SU-DHL-6 (cell line): ENCODE measurements around the gene ARSK.
A peak's percentile ranks its signal among the peaks of the same experiment; 100 is the strongest.

ENCODE experiments used
- H2AFZ ChIP-seq: fragments of 200-600 bp; sonication (generic); 2 replicates; pipeline ENCODE4 v1.6.1; 2014; ENCODE audit warnings: low read depth, mild to moderate bottlenecking, moderate library complexity, mixed read lengths, antibody characterized with exemption, low read length; ENCODE audit not compliant: severe bottlenecking
- H3F3A ChIP-seq: fragments of 200-600 bp; shearing (Covaris generic); 2 replicates; pipeline ENCODE4 v1.6.0; 2016; ENCODE audit warnings: antibody characterized with exemption, mild to moderate bottlenecking; ENCODE audit not compliant: insufficient read depth
- H3K27ac ChIP-seq: fragments of 200-600 bp; sonication (generic); 2 replicates; pipeline ENCODE4 v1.5.1; 2016; ENCODE audit warnings: low read depth, mild to moderate bottlenecking, low read length, moderate library complexity, mixed read lengths
- H3K27me3 ChIP-seq: fragments of 200-600 bp; sonication (generic), shearing (Covaris generic); 2 replicates; pipeline ENCODE4 v1.6.0; 2014; ENCODE audit warnings: mild to moderate bottlenecking, low read length
- H3K36me3 ChIP-seq: fragments of 200-600 bp; sonication (generic); 2 replicates; pipeline ENCODE4 v1.6.1; 2014; ENCODE audit warnings: mild to moderate bottlenecking, low read length, mixed read lengths
- H3K4me2 ChIP-seq: fragments of 300-600, 200-600 bp; shearing (Covaris generic), sonication (generic); 2 replicates; pipeline ENCODE4 v1.6.0; 2014; ENCODE audit warnings: low read length, low read depth, mild to moderate bottlenecking; ENCODE audit not compliant: poor library complexity, severe bottlenecking
- H3K4me3 ChIP-seq: fragments of 200-600 bp; sonication (generic); 2 replicates; pipeline ENCODE4 v1.5.1; 2014; ENCODE audit warnings: antibody characterized with exemption, low read length, mild to moderate bottlenecking, mixed read lengths; ENCODE audit not compliant: insufficient read depth, poor library complexity, severe bottlenecking
- H3K79me2 ChIP-seq: fragments of 200-600 bp; sonication (generic); 2 replicates; pipeline ENCODE4 v1.6.1; 2014; ENCODE audit warnings: mild to moderate bottlenecking, low read length, moderate library complexity; ENCODE audit not compliant: insufficient read depth
- H3K9ac ChIP-seq: fragments of 200-600 bp; sonication (generic); 2 replicates; pipeline ENCODE4 v1.7.0; 2014; ENCODE audit warnings: mild to moderate bottlenecking, low read length
- H3K9me2 ChIP-seq: fragments of 200-600 bp; sonication (generic); replicated peaks from 2 replicates; pipeline ENCODE4 v1.6.1; 2014; ENCODE audit warnings: low read length; ENCODE audit not compliant: insufficient read depth
- H3K9me3 ChIP-seq: fragments of 200-600 bp; sonication (generic); 2 replicates; pipeline ENCODE4 v1.6.1; 2014; ENCODE audit warnings: low read length, mixed read lengths; ENCODE audit not compliant: insufficient read depth
- H4K20me1 ChIP-seq: fragments of 200-600 bp; sonication (generic); 2 replicates; pipeline ENCODE4 v1.6.1; 2014; ENCODE audit warnings: low read depth, mild to moderate bottlenecking, antibody characterized with exemption, low read length, moderate library complexity, mixed read lengths
- CTCF ChIP-seq: fragments of 200-600 bp; sonication (generic); IDR thresholded peaks from one replicate; pipeline ENCODE4 v1.5.1; 2017; ENCODE audit warnings: antibody characterized with exemption, mild to moderate bottlenecking, low read length, moderate library complexity; ENCODE audit not compliant: insufficient read depth, poor library complexity, severe bottlenecking
- EZH2phosphoT487 ChIP-seq: fragments of 200-600 bp; sonication (generic), shearing (Covaris generic); conservative IDR thresholded peaks from 2 replicates; pipeline ENCODE4 v1.6.1; 2018; ENCODE audit warnings: mild to moderate bottlenecking, antibody characterized with exemption, low read length, moderate library complexity, mixed read lengths

ARSK gene

GRCh38 chr5:95619096-95619495 is 64.2 kb downstream of the ARSK start:
- Histone ChIP-seq H3K4me3 (no peak overlapping the region), H3K79me2 (no peaks in the 10 kb centered on the region), H4K20me1 (no peaks in the 10 kb centered on the region), H3K9me3 (no peaks in the 10 kb centered on the region), H3K4me2 (no peak overlapping the region), H3K27ac (no peak overlapping the region), H3K27me3 (no peaks in the 10 kb centered on the region), H3F3A (no peaks in the 10 kb centered on the region), H2AFZ (no peak overlapping the region), H3K36me3 (no peaks in the 10 kb centered on the region), H3K9me2 (no peaks in the 10 kb centered on the region), H3K9ac (no peak overlapping the region)
- no peak for TF ChIP-seq CTCF
- TF ChIP-seq EZH2phosphoT487: no peak

GRCh38 chr5:95619514-95620029 is 64.7 kb downstream of the ARSK start:
- H3K9me3 ChIP-seq: no peaks in the 10 kb centered on the region
- TF ChIP-seq EZH2phosphoT487 (no peak), CTCF (no peak)
- H3K36me3 ChIP-seq: no peaks in the 10 kb centered on the region
- no peaks in the 10 kb centered on the region for H3K27me3 ChIP-seq
- no peak overlapping the region for H3K27ac ChIP-seq
- no peak overlapping the region for H3K9ac ChIP-seq
- no peak overlapping the region for H3K4me3 ChIP-seq
- H3K4me2 ChIP-seq: no peak overlapping the region
- H3K9me2 ChIP-seq: no peaks in the 10 kb centered on the region
- H2AFZ ChIP-seq: no peak overlapping the region
- no peaks in the 10 kb centered on the region for H4K20me1 ChIP-seq
- no peaks in the 10 kb centered on the region for H3F3A ChIP-seq
- H3K79me2 ChIP-seq: no peaks in the 10 kb centered on the region

GRCh38 chr5:95620030-95620869 is 65.3 kb downstream of the ARSK start, which contains the start of gene GPR150:
Gene GPR150, plus strand, starts transcription at chr5:95620087. Its CDS starts 189 bp downstream, at chr5:95620276.
- Histone ChIP-seq H2AFZ (peak within 1 kb of the TSS; percentile 29), H3K4me3 (no peak within 1 kb of the TSS), H3F3A (no peaks in the 10 kb centered on the region), H3K36me3 (no peaks in the 10 kb centered on the region), H3K27me3 (no peaks in the 10 kb centered on the region), H3K79me2 (no peaks in the 10 kb centered on the region), H3K9me2 (no peaks in the 10 kb centered on the region), H3K4me2 (peak within 1 kb of the TSS; percentile 40), H4K20me1 (no peaks in the 10 kb centered on the region), H3K9ac (no peak within 1 kb of the TSS; the same call in 1 of the 2 replicates), H3K9me3 (no peaks in the 10 kb centered on the region), H3K27ac (no peak within 1 kb of the TSS)
- TF ChIP-seq EZH2phosphoT487 (no peak), CTCF (no peak)
